GM23338 (cell line): Measurements from ENCODE around the gene SUMF1. TPM values are rescaled to one million over a fixed set of nuclear protein-coding genes. Genes with fewer than 3 reads are reported as not detected.
"Not testable (repeated sequence)": the region's sequence is repeated elsewhere in the genome, so short reads cannot be mapped to it uniquely, and the experiment has no call there.

Experiments
- ATAC-seq: fragments of 200-7000 bp; cut with Tn5 transposase; 3 replicates; pipeline ENCODE4 v1.9.1; 2020
- DNase-seq: peaks from one replicate; pipeline ENCODE4 v3.0.0-alpha.2; 2015; ENCODE audit warnings: low spot score
- H2AFZ ChIP-seq: fragments of 200-600 bp; sonication (generic); 2 replicates; pipeline ENCODE4 v1.8.0; 2016; ENCODE audit warnings: antibody characterized with exemption, mild to moderate bottlenecking, moderate library complexity
- H3F3A ChIP-seq: fragments of 200-600 bp; sonication (generic); replicated peaks from 2 replicates; pipeline ENCODE4 v1.8.0; 2017; ENCODE audit warnings: antibody characterized with exemption, mixed run types, low read depth
- H3K27ac ChIP-seq: fragments of 200-600 bp; sonication (generic); 2 replicates; pipeline ENCODE4 v1.6.1; 2016; ENCODE audit warnings: low read depth
- H3K27me3 ChIP-seq: fragments of 200-600 bp; sonication (generic); 2 replicates; pipeline ENCODE4 v1.8.0; 2016; ENCODE audit warnings: mild to moderate bottlenecking, mixed run types, moderate library complexity; ENCODE audit not compliant: insufficient read depth
- H3K36me3 ChIP-seq: fragments of 200-600 bp; sonication (generic); 2 replicates; pipeline ENCODE4 v1.8.0; 2016; ENCODE audit warnings: mild to moderate bottlenecking; ENCODE audit not compliant: insufficient read depth
- H3K4me1 ChIP-seq: fragments of 200-600 bp; sonication (generic); 2 replicates; pipeline ENCODE4 v1.8.0; 2016; ENCODE audit warnings: mild to moderate bottlenecking, moderate library complexity; ENCODE audit not compliant: insufficient read depth
- H3K4me2 ChIP-seq: fragments of 200-600 bp; sonication (generic); 2 replicates; pipeline ENCODE4 v1.7.1; 2017; ENCODE audit warnings: mixed run types
- H3K4me3 ChIP-seq: fragments of 200-600 bp; sonication (generic); 2 replicates; pipeline ENCODE4 v1.6.1; 2016; ENCODE audit warnings: mixed run types
- H3K79me2 ChIP-seq: fragments of 200-600 bp; sonication (generic); replicated peaks from 2 replicates; pipeline ENCODE4 v1.8.0; 2017; ENCODE audit warnings: mild to moderate bottlenecking; ENCODE audit not compliant: insufficient read depth
- H3K9me2 ChIP-seq: fragments of 200-600 bp; sonication (generic); 2 replicates; pipeline ENCODE4 v1.8.0; 2017; ENCODE audit not compliant: insufficient read depth
- H4K20me1 ChIP-seq: fragments of 200-600 bp; sonication (generic); replicated peaks from 2 replicates; pipeline ENCODE4 v1.8.0; 2017; ENCODE audit warnings: mild to moderate bottlenecking; ENCODE audit not compliant: insufficient read depth
- H3K27ac Mint-ChIP-seq: 2 replicates; pipeline ENCODE4 v1.8.0; 2020; ENCODE audit warnings: inconsistent platforms, mild to moderate bottlenecking, moderate library complexity, mixed read lengths
- H3K27me3 Mint-ChIP-seq: 3 replicates; pipeline ENCODE4 v1.8.0; 2022; ENCODE audit warnings: low read depth, mild to moderate bottlenecking, moderate library complexity, mixed read lengths, inconsistent platforms; ENCODE audit not compliant: insufficient read depth, poor library complexity
- H3K36me3 Mint-ChIP-seq: 3 replicates; pipeline ENCODE4 v1.8.0; 2021; ENCODE audit warnings: low read depth, mild to moderate bottlenecking, inconsistent platforms, moderate library complexity, mixed read lengths
- H3K4me1 Mint-ChIP-seq: 3 replicates; pipeline ENCODE4 v1.8.0; 2020; ENCODE audit warnings: mild to moderate bottlenecking, inconsistent platforms, mixed read lengths
- H3K4me3 Mint-ChIP-seq: 3 replicates; pipeline ENCODE4 v1.8.0; 2021; ENCODE audit warnings: moderate library complexity, mild to moderate bottlenecking, inconsistent platforms, mixed read lengths
- H3K9me3 Mint-ChIP-seq: 3 replicates; pipeline ENCODE4 v1.8.0; 2020; ENCODE audit warnings: moderate library complexity, mild to moderate bottlenecking, inconsistent platforms, mixed read lengths
- CREB1 ChIP-seq: fragments of 250-450 bp; sonication (Bioruptor Pico); IDR thresholded peaks from 2 replicates; pipeline ENCODE4 v1.5.0; 2020; ENCODE audit warnings: low read depth, mild to moderate bottlenecking, moderate library complexity
- EZH2 ChIP-seq: fragments of 200-600 bp; sonication (generic); IDR thresholded peaks from one replicate; pipeline ENCODE4 v1.8.0; 2017; ENCODE audit warnings: antibody characterized with exemption, mild to moderate bottlenecking, low read depth; ENCODE audit not compliant: unreplicated experiment
- JUNB ChIP-seq: IDR thresholded peaks from one replicate; pipeline ENCODE4 v1.6.1; 2016; ENCODE audit warnings: antibody characterized with exemption; ENCODE audit not compliant: unreplicated experiment
- POLR2AphosphoS5 ChIP-seq: IDR thresholded peaks from 2 replicates; pipeline ENCODE4 v1.6.1; 2016; ENCODE audit warnings: antibody characterized with exemption, low read depth
- REST ChIP-seq: IDR thresholded peaks from one replicate; pipeline ENCODE4 v1.6.1; 2018; ENCODE audit warnings: antibody characterized with exemption; ENCODE audit not compliant: unreplicated experiment
- STAT1 ChIP-seq: IDR thresholded peaks from one replicate; pipeline ENCODE4 v1.6.1; 2016; ENCODE audit warnings: antibody characterized with exemption; ENCODE audit not compliant: unreplicated experiment
- ZNF114 ChIP-seq: fragments of 250-450 bp; sonication (Bioruptor Pico); IDR thresholded peaks from 2 replicates; pipeline ENCODE4 v1.5.0; 2020; ENCODE audit warnings: mild to moderate bottlenecking, moderate library complexity
- ZNF462 ChIP-seq: fragments of 250-450 bp; sonication (Bioruptor Pico); IDR thresholded peaks from 2 replicates; pipeline ENCODE4 v1.5.0; 2020; ENCODE audit warnings: mild to moderate bottlenecking, moderate library complexity
- polyA plus RNA-seq: library from polyadenylated mRNA; unstranded; fragments of >200 nt; fragmentation: Nextera tagmentation; extraction: Ambion mirVana; gene quantifications from 2 replicates; pipeline ENCODE4 v1.2.1, GENCODE V29; 2016
- total RNA-seq: library from RNA; depleted of rRNA; stranded (reverse); fragments of >200 nt; shearing (Covaris generic); gene quantifications from 2 replicates; pipeline ENCODE4 v1.2.3, GENCODE V29; 2014

Gene SUMF1
- total and polyA plus RNA-seq, 2 experiments from 2014 or later: 6.9 to 20.3 TPM

- no peak for TF ChIP-seq ZNF462 (CRISPR knock-in tag)
- TF ChIP-seq EZH2: no peak
- no peak for TF ChIP-seq POLR2AphosphoS5
- TF ChIP-seq REST: no peak
- no peak for TF ChIP-seq JUNB
Observed at GRCh38 chr3:4460334-4460733, 6.7 kb downstream of the SUMF1 start (continued).

- Mint-ChIP-seq H3K36me3 (no peaks in the 10 kb centered on the region), H3K9me3 (no peaks in the 10 kb centered on the region), H3K27ac (no peak overlapping the region), H3K4me1 (no peaks in the 10 kb centered on the region), H3K27me3 (no peaks in the 10 kb centered on the region), H3K4me3 (no peak overlapping the region)
- Histone ChIP-seq H3K27me3 (no peaks in the 10 kb centered on the region), H3F3A (no peaks in the 10 kb centered on the region), H3K4me3 (no peak overlapping the region), H3K9me2 (no peaks in the 10 kb centered on the region), H3K4me2 (no peak overlapping the region), H3K27ac (no peak overlapping the region), H2AFZ (no peak overlapping the region), H3K36me3 (no peaks in the 10 kb centered on the region), H3K79me2 (no peaks in the 10 kb centered on the region), H3K4me1 (no peaks in the 10 kb centered on the region), H4K20me1 (no peaks in the 10 kb centered on the region)
- DNase-seq (no peak), ATAC-seq (no peak)
- no peak for TF ChIP-seq CREB1 (CRISPR knock-in tag)
- TF ChIP-seq ZNF114 (CRISPR knock-in tag): no peak
- TF ChIP-seq JUNB: no peak
- no peak for TF ChIP-seq REST
- TF ChIP-seq STAT1: no peak
- no peak for TF ChIP-seq EZH2
Observed at GRCh38 chr3:4458961-4459360, 8.1 kb downstream of the SUMF1 start.

GRCh38 chr3:4456780-4457179, 10.3 kb downstream of the SUMF1 start:
- H2AFZ ChIP-seq, H3K4me2 ChIP-seq, H3K36me3 ChIP-seq, H3K4me1 Mint-ChIP-seq, H3K4me1 ChIP-seq, H3K27me3 ChIP-seq, H3K4me3 ChIP-seq, H3K9me3 Mint-ChIP-seq, H3K27me3 Mint-ChIP-seq, H3K27ac Mint-ChIP-seq, H3K9me2 ChIP-seq, H4K20me1 ChIP-seq, H3K79me2 ChIP-seq, H3K4me3 Mint-ChIP-seq, H3K27ac ChIP-seq, DNase-seq, H3F3A ChIP-seq, ATAC-seq, H3K36me3 Mint-ChIP-seq: not testable (repeated sequence)
